Gastrocnemius medialis (tissue), 4 donors: ENCODE results near the gene ASXL1.

ENCODE experiments used
- POLR2A ChIP-seq, 2 donors: fragments of 450-650 bp; IDR thresholded peaks; one replicate each; pipeline ENCODE4 v1.6.1; 2017; ENCODE audit warnings: antibody characterized with exemption in 2 of 2, mild to moderate bottlenecking in 2 of 2, moderate library complexity in 2 of 2
- TF ChIP-seq, protein P1 (sequence below), 5 experiments: fragments of 450-650 bp in 3 of 5; fragments of 200-600 bp in 2 of 5; sonication (generic) in 2 of 5; IDR thresholded peaks in 4 of 5; conservative IDR thresholded peaks in 1 of 5; 1 replicate in 4 of 5; 2 replicates in 1 of 5; pipeline ENCODE4 v1.5.1; 2016 to 2019; ENCODE audit warnings: antibody characterized with exemption in 5 of 5, mild to moderate bottlenecking in 3 of 5, moderate library complexity in 3 of 5

GRCh38 chr20:32464401-32465091 is 106.4 kb downstream of the ASXL1 start:
- TF ChIP-seq POLR2A (IDR thresholded peaks at IDR 0.05): no peak
- TF ChIP-seq, protein P1, sequence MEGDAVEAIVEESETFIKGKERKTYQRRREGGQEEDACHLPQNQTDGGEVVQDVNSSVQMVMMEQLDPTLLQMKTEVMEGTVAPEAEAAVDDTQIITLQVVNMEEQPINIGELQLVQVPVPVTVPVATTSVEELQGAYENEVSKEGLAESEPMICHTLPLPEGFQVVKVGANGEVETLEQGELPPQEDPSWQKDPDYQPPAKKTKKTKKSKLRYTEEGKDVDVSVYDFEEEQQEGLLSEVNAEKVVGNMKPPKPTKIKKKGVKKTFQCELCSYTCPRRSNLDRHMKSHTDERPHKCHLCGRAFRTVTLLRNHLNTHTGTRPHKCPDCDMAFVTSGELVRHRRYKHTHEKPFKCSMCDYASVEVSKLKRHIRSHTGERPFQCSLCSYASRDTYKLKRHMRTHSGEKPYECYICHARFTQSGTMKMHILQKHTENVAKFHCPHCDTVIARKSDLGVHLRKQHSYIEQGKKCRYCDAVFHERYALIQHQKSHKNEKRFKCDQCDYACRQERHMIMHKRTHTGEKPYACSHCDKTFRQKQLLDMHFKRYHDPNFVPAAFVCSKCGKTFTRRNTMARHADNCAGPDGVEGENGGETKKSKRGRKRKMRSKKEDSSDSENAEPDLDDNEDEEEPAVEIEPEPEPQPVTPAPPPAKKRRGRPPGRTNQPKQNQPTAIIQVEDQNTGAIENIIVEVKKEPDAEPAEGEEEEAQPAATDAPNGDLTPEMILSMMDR (IDR thresholded peaks at IDR 0.05 in 4 of 5, conservative IDR thresholded peaks at IDR 0.05 in 1 of 5): no peak
